GM23338 (cell line): Measurements from ENCODE around the gene ARHGEF16. TPM values are rescaled to one million over a fixed set of nuclear protein-coding genes. Genes with fewer than 3 reads are reported as not detected.

Experiments used
- ATAC-seq: fragments of 200-7000 bp; cut with Tn5 transposase; 3 replicates; pipeline ENCODE4 v1.9.1; 2020
- DNase-seq: peaks from one replicate; pipeline ENCODE4 v3.0.0-alpha.2; 2015; ENCODE audit warnings: low spot score
- H2AFZ ChIP-seq: fragments of 200-600 bp; sonication (generic); 2 replicates; pipeline ENCODE4 v1.8.0; 2016; ENCODE audit warnings: antibody characterized with exemption, mild to moderate bottlenecking, moderate library complexity
- H3F3A ChIP-seq: fragments of 200-600 bp; sonication (generic); replicated peaks from 2 replicates; pipeline ENCODE4 v1.8.0; 2017; ENCODE audit warnings: antibody characterized with exemption, mixed run types, low read depth
- H3K27ac ChIP-seq: fragments of 200-600 bp; sonication (generic); 2 replicates; pipeline ENCODE4 v1.6.1; 2016; ENCODE audit warnings: low read depth
- H3K27me3 ChIP-seq: fragments of 200-600 bp; sonication (generic); 2 replicates; pipeline ENCODE4 v1.8.0; 2016; ENCODE audit warnings: mild to moderate bottlenecking, mixed run types, moderate library complexity; ENCODE audit not compliant: insufficient read depth
- H3K36me3 ChIP-seq: fragments of 200-600 bp; sonication (generic); 2 replicates; pipeline ENCODE4 v1.8.0; 2016; ENCODE audit warnings: mild to moderate bottlenecking; ENCODE audit not compliant: insufficient read depth
- H3K4me1 ChIP-seq: fragments of 200-600 bp; sonication (generic); 2 replicates; pipeline ENCODE4 v1.8.0; 2016; ENCODE audit warnings: mild to moderate bottlenecking, moderate library complexity; ENCODE audit not compliant: insufficient read depth
- H3K4me2 ChIP-seq: fragments of 200-600 bp; sonication (generic); 2 replicates; pipeline ENCODE4 v1.7.1; 2017; ENCODE audit warnings: mixed run types
- H3K4me3 ChIP-seq: fragments of 200-600 bp; sonication (generic); 2 replicates; pipeline ENCODE4 v1.6.1; 2016; ENCODE audit warnings: mixed run types
- H3K79me2 ChIP-seq: fragments of 200-600 bp; sonication (generic); replicated peaks from 2 replicates; pipeline ENCODE4 v1.8.0; 2017; ENCODE audit warnings: mild to moderate bottlenecking; ENCODE audit not compliant: insufficient read depth
- H3K9me2 ChIP-seq: fragments of 200-600 bp; sonication (generic); 2 replicates; pipeline ENCODE4 v1.8.0; 2017; ENCODE audit not compliant: insufficient read depth
- H4K20me1 ChIP-seq: fragments of 200-600 bp; sonication (generic); replicated peaks from 2 replicates; pipeline ENCODE4 v1.8.0; 2017; ENCODE audit warnings: mild to moderate bottlenecking; ENCODE audit not compliant: insufficient read depth
- H3K27ac Mint-ChIP-seq: 2 replicates; pipeline ENCODE4 v1.8.0; 2020; ENCODE audit warnings: inconsistent platforms, mild to moderate bottlenecking, moderate library complexity, mixed read lengths
- H3K27me3 Mint-ChIP-seq: 3 replicates; pipeline ENCODE4 v1.8.0; 2022; ENCODE audit warnings: low read depth, mild to moderate bottlenecking, moderate library complexity, mixed read lengths, inconsistent platforms; ENCODE audit not compliant: insufficient read depth, poor library complexity
- H3K36me3 Mint-ChIP-seq: 3 replicates; pipeline ENCODE4 v1.8.0; 2021; ENCODE audit warnings: low read depth, mild to moderate bottlenecking, inconsistent platforms, moderate library complexity, mixed read lengths
- H3K4me1 Mint-ChIP-seq: 3 replicates; pipeline ENCODE4 v1.8.0; 2020; ENCODE audit warnings: mild to moderate bottlenecking, inconsistent platforms, mixed read lengths
- H3K4me3 Mint-ChIP-seq: 3 replicates; pipeline ENCODE4 v1.8.0; 2021; ENCODE audit warnings: moderate library complexity, mild to moderate bottlenecking, inconsistent platforms, mixed read lengths
- H3K9me3 Mint-ChIP-seq: 3 replicates; pipeline ENCODE4 v1.8.0; 2020; ENCODE audit warnings: moderate library complexity, mild to moderate bottlenecking, inconsistent platforms, mixed read lengths
- CREB1 ChIP-seq: fragments of 250-450 bp; sonication (Bioruptor Pico); IDR thresholded peaks from 2 replicates; pipeline ENCODE4 v1.5.0; 2020; ENCODE audit warnings: low read depth, mild to moderate bottlenecking, moderate library complexity
- EZH2 ChIP-seq: fragments of 200-600 bp; sonication (generic); IDR thresholded peaks from one replicate; pipeline ENCODE4 v1.8.0; 2017; ENCODE audit warnings: antibody characterized with exemption, mild to moderate bottlenecking, low read depth; ENCODE audit not compliant: unreplicated experiment
- EZH2phosphoT487 ChIP-seq: fragments of 200-600 bp; sonication (generic); IDR thresholded peaks from one replicate; pipeline ENCODE4 v1.8.1; 2018; ENCODE audit warnings: antibody characterized with exemption; ENCODE audit not compliant: unreplicated experiment
- JUNB ChIP-seq: IDR thresholded peaks from one replicate; pipeline ENCODE4 v1.6.1; 2016; ENCODE audit warnings: antibody characterized with exemption; ENCODE audit not compliant: unreplicated experiment
- NANOG ChIP-seq: IDR thresholded peaks from 2 replicates; pipeline ENCODE4 v1.6.1; 2016; ENCODE audit warnings: antibody characterized with exemption, borderline replicate concordance
- POLR2AphosphoS5 ChIP-seq: IDR thresholded peaks from 2 replicates; pipeline ENCODE4 v1.6.1; 2016; ENCODE audit warnings: antibody characterized with exemption, low read depth
- STAT1 ChIP-seq: IDR thresholded peaks from one replicate; pipeline ENCODE4 v1.6.1; 2016; ENCODE audit warnings: antibody characterized with exemption; ENCODE audit not compliant: unreplicated experiment
- ZNF114 ChIP-seq: fragments of 250-450 bp; sonication (Bioruptor Pico); IDR thresholded peaks from 2 replicates; pipeline ENCODE4 v1.5.0; 2020; ENCODE audit warnings: mild to moderate bottlenecking, moderate library complexity
- ZNF331 ChIP-seq: fragments of 250-450 bp; sonication (Bioruptor Pico); IDR thresholded peaks from 2 replicates; pipeline ENCODE4 v1.5.0; 2020; ENCODE audit warnings: low read depth, mild to moderate bottlenecking, moderate library complexity
- polyA plus RNA-seq: library from polyadenylated mRNA; unstranded; fragments of >200 nt; fragmentation: Nextera tagmentation; extraction: Ambion mirVana; gene quantifications from 2 replicates; pipeline ENCODE4 v1.2.1, GENCODE V29; 2016
- total RNA-seq: library from RNA; depleted of rRNA; stranded (reverse); fragments of >200 nt; shearing (Covaris generic); gene quantifications from 2 replicates; pipeline ENCODE4 v1.2.3, GENCODE V29; 2014
- TF ChIP-seq, protein P1 (sequence below): IDR thresholded peaks from one replicate; pipeline ENCODE4 v1.6.1; 2018; ENCODE audit warnings: antibody characterized with exemption; ENCODE audit not compliant: unreplicated experiment
- TF ChIP-seq, protein P2 (sequence below), 2 experiments: fragments of 200-600 bp in 1 of 2; sonication (generic) in 1 of 2; conservative IDR thresholded peaks; 2 replicates each; pipeline versions ENCODE4 v1.5.1 to v1.6.1; 2016 to 2017; ENCODE audit warnings: antibody characterized with exemption in 2 of 2, low read depth in 2 of 2, mild to moderate bottlenecking in 2 of 2, moderate library complexity in 1 of 2
- TF ChIP-seq, protein P3 (sequence below): IDR thresholded peaks from 2 replicates; pipeline ENCODE4 v1.6.1; 2016; ENCODE audit warnings: antibody characterized with exemption
- TF ChIP-seq, protein P4 (sequence below): fragments of 250-450 bp; sonication (Bioruptor Pico); IDR thresholded peaks from 2 replicates; pipeline ENCODE4 v1.5.0; 2020; ENCODE audit warnings: mild to moderate bottlenecking, moderate library complexity

ARHGEF16 gene
- total and polyA plus RNA-seq, 2 experiments from 2014 or later, result 12.2 to 29.3 TPM

DNA sequence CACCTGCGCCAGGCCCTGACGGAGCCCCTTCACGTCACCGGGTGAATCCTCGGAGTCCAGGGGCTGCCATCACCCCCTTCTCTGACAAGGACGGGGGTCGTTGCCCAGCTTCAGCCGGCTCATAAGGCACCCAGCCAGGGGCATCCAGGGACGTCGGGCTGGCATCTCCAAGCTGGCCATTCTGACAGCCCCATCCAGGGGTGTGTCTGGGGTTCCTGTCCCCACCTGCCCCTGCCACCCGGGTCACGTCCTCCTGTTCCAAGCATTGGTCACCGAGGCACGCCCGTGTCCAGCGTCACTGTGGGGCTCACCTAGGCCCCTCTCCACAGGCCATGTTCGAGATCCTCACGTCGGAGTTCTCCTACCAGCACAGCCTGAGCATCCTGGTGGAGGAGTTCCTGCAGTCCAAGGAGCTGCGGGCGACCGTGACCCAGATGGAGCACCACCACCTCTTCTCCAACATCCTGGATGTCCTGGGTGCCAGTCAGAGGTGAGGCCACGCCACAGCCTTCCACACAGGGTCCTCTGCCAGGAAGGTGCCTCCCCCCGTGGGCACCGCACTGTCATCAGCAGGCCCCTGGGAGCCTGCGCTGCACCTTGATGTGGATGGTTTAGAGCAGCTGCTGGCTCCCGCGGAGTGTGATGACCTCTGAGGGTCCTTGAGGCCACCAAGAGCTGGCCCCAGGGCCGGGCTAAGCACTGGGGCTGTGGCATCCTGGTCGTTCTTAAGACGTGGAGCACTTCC is 14.8 kb downstream of the ARHGEF16 start:
- Histone ChIP-seq H2AFZ (no peak overlapping the region), H3K4me3 (no peak overlapping the region), H3K9me2 (no peaks in the 10 kb centered on the region), H3K79me2 (no peaks in the 10 kb centered on the region), H3K4me1 (peaks cover 7% of the 10 kb centered on the region; the same call in 1 of the 2 replicates), H3K36me3 (no peaks in the 10 kb centered on the region), H3K27me3 (no peaks in the 10 kb centered on the region), H3F3A (no peaks in the 10 kb centered on the region), H4K20me1 (no peaks in the 10 kb centered on the region), H3K27ac (no peak overlapping the region), H3K4me2 (no peak overlapping the region)
- no peak for ATAC-seq
- Mint-ChIP-seq H3K4me1 (peaks cover 16% of the 10 kb centered on the region), H3K36me3 (peaks cover 14% of the 10 kb centered on the region), H3K27ac (no peak overlapping the region), H3K27me3 (peaks cover 6% of the 10 kb centered on the region), H3K4me3 (no peak overlapping the region), H3K9me3 (no peaks in the 10 kb centered on the region)
- TF ChIP-seq STAT1, result no peak
- no peak for TF ChIP-seq NANOG
- TF ChIP-seq EZH2, result no peak
- TF ChIP-seq JUNB, result no peak
- TF ChIP-seq, protein P1, sequence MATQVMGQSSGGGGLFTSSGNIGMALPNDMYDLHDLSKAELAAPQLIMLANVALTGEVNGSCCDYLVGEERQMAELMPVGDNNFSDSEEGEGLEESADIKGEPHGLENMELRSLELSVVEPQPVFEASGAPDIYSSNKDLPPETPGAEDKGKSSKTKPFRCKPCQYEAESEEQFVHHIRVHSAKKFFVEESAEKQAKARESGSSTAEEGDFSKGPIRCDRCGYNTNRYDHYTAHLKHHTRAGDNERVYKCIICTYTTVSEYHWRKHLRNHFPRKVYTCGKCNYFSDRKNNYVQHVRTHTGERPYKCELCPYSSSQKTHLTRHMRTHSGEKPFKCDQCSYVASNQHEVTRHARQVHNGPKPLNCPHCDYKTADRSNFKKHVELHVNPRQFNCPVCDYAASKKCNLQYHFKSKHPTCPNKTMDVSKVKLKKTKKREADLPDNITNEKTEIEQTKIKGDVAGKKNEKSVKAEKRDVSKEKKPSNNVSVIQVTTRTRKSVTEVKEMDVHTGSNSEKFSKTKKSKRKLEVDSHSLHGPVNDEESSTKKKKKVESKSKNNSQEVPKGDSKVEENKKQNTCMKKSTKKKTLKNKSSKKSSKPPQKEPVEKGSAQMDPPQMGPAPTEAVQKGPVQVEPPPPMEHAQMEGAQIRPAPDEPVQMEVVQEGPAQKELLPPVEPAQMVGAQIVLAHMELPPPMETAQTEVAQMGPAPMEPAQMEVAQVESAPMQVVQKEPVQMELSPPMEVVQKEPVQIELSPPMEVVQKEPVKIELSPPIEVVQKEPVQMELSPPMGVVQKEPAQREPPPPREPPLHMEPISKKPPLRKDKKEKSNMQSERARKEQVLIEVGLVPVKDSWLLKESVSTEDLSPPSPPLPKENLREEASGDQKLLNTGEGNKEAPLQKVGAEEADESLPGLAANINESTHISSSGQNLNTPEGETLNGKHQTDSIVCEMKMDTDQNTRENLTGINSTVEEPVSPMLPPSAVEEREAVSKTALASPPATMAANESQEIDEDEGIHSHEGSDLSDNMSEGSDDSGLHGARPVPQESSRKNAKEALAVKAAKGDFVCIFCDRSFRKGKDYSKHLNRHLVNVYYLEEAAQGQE, result no peak
- TF ChIP-seq ZNF331 (CRISPR knock-in tag), result no peak
- TF ChIP-seq, protein P2, sequence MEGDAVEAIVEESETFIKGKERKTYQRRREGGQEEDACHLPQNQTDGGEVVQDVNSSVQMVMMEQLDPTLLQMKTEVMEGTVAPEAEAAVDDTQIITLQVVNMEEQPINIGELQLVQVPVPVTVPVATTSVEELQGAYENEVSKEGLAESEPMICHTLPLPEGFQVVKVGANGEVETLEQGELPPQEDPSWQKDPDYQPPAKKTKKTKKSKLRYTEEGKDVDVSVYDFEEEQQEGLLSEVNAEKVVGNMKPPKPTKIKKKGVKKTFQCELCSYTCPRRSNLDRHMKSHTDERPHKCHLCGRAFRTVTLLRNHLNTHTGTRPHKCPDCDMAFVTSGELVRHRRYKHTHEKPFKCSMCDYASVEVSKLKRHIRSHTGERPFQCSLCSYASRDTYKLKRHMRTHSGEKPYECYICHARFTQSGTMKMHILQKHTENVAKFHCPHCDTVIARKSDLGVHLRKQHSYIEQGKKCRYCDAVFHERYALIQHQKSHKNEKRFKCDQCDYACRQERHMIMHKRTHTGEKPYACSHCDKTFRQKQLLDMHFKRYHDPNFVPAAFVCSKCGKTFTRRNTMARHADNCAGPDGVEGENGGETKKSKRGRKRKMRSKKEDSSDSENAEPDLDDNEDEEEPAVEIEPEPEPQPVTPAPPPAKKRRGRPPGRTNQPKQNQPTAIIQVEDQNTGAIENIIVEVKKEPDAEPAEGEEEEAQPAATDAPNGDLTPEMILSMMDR (conservative IDR thresholded peaks at IDR 0.05; ENCODE audit: low read depth in 2 of 2), result no peak
- no peak for TF ChIP-seq CREB1 (CRISPR knock-in tag)
- TF ChIP-seq, protein P3, sequence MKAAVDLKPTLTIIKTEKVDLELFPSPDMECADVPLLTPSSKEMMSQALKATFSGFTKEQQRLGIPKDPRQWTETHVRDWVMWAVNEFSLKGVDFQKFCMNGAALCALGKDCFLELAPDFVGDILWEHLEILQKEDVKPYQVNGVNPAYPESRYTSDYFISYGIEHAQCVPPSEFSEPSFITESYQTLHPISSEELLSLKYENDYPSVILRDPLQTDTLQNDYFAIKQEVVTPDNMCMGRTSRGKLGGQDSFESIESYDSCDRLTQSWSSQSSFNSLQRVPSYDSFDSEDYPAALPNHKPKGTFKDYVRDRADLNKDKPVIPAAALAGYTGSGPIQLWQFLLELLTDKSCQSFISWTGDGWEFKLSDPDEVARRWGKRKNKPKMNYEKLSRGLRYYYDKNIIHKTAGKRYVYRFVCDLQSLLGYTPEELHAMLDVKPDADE, result no peak
- no peak for TF ChIP-seq POLR2AphosphoS5
- no peak for TF ChIP-seq EZH2phosphoT487
- no peak for TF ChIP-seq ZNF114 (CRISPR knock-in tag)
- TF ChIP-seq, protein P4, sequence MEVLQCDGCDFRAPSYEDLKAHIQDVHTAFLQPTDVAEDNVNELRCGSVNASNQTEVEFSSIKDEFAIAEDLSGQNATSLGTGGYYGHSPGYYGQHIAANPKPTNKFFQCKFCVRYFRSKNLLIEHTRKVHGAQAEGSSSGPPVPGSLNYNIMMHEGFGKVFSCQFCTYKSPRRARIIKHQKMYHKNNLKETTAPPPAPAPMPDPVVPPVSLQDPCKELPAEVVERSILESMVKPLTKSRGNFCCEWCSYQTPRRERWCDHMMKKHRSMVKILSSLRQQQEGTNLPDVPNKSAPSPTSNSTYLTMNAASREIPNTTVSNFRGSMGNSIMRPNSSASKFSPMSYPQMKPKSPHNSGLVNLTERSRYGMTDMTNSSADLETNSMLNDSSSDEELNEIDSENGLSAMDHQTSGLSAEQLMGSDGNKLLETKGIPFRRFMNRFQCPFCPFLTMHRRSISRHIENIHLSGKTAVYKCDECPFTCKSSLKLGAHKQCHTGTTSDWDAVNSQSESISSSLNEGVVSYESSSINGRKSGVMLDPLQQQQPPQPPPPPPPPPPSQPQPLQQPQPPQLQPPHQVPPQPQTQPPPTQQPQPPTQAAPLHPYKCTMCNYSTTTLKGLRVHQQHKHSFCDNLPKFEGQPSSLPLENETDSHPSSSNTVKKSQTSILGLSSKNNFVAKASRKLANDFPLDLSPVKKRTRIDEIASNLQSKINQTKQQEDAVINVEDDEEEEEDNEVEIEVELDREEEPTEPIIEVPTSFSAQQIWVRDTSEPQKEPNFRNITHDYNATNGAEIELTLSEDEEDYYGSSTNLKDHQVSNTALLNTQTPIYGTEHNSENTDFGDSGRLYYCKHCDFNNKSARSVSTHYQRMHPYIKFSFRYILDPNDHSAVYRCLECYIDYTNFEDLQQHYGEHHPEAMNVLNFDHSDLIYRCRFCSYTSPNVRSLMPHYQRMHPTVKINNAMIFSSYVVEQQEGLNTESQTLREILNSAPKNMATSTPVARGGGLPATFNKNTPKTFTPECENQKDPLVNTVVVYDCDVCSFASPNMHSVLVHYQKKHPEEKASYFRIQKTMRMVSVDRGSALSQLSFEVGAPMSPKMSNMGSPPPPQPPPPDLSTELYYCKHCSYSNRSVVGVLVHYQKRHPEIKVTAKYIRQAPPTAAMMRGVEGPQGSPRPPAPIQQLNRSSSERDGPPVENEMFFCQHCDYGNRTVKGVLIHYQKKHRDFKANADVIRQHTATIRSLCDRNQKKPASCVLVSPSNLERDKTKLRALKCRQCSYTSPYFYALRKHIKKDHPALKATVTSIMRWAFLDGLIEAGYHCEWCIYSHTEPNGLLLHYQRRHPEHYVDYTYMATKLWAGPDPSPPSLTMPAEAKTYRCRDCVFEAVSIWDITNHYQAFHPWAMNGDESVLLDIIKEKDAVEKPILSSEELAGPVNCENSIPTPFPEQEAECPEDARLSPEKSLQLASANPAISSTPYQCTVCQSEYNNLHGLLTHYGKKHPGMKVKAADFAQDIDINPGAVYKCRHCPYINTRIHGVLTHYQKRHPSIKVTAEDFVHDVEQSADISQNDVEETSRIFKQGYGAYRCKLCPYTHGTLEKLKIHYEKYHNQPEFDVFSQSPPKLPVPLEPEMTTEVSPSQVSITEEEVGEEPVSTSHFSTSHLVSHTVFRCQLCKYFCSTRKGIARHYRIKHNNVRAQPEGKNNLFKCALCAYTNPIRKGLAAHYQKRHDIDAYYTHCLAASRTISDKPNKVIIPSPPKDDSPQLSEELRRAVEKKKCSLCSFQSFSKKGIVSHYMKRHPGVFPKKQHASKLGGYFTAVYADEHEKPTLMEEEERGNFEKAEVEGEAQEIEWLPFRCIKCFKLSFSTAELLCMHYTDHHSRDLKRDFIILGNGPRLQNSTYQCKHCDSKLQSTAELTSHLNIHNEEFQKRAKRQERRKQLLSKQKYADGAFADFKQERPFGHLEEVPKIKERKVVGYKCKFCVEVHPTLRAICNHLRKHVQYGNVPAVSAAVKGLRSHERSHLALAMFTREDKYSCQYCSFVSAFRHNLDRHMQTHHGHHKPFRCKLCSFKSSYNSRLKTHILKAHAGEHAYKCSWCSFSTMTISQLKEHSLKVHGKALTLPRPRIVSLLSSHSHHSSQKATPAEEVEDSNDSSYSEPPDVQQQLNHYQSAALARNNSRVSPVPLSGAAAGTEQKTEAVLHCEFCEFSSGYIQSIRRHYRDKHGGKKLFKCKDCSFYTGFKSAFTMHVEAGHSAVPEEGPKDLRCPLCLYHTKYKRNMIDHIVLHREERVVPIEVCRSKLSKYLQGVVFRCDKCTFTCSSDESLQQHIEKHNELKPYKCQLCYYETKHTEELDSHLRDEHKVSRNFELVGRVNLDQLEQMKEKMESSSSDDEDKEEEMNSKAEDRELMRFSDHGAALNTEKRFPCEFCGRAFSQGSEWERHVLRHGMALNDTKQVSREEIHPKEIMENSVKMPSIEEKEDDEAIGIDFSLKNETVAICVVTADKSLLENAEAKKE (CRISPR knock-in tag), result no peak
- DNase-seq, result no peak
